GM18517 (cell line): ENCODE results near the gene PUSL1.

ENCODE experiments used
- ATAC-seq: cut with Tn5 transposase; IDR thresholded peaks from one replicate; pipeline ENCODE4 v1.9.1; 2021; ENCODE audit warnings: mild to moderate bottlenecking, moderate library complexity; ENCODE audit not compliant: unreplicated experiment

PUSL1 gene

GRCh38 chr1:1278620-1279019 lies 29.8 kb upstream of the PUSL1 start:
- no peak for ATAC-seq

- ATAC-seq: no peak
Observed at GRCh38 chr1:1279028-1279427, 29.4 kb upstream of the PUSL1 start.

- ATAC-seq: no peak
Observed at GRCh38 chr1:1280782-1281481, 27.5 kb upstream of the PUSL1 start.

GRCh38 chr1:1281533-1282321 lies 26.7 kb upstream of the PUSL1 start:
- ATAC-seq: no peak

- ATAC-seq: no peak
Observed at GRCh38 chr1:1282998-1283397, 25.4 kb upstream of the PUSL1 start.

GRCh38 chr1:1283821-1284220 lies 24.6 kb upstream of the PUSL1 start:
- no peak for ATAC-seq

- no peak for ATAC-seq
Observed at GRCh38 chr1:1284221-1285101, 23.9 kb upstream of the PUSL1 start.

- no peak for ATAC-seq
Observed at GRCh38 chr1:1285102-1285571, 23.3 kb upstream of the PUSL1 start.

GRCh38 chr1:1285611-1286311 lies 22.6 kb upstream of the PUSL1 start:
- ATAC-seq: no peak

GRCh38 chr1:1286313-1287261 lies 21.8 kb upstream of the PUSL1 start:
- no peak for ATAC-seq

GRCh38 chr1:1287288-1288110 lies 20.9 kb upstream of the PUSL1 start:
- no peak for ATAC-seq

- ATAC-seq: no peak
Observed at GRCh38 chr1:1290238-1290731, 18.1 kb upstream of the PUSL1 start.

GRCh38 chr1:1291023-1291528 lies 17.3 kb upstream of the PUSL1 start:
- ATAC-seq: no peak

GRCh38 chr1:1291548-1292441 lies 16.6 kb upstream of the PUSL1 start:
- ATAC-seq: no peak

- no peak for ATAC-seq
Observed at GRCh38 chr1:1292442-1292779, 16.0 kb upstream of the PUSL1 start.

- ATAC-seq: no peak
Observed at GRCh38 chr1:1292851-1293250, 15.5 kb upstream of the PUSL1 start.
